Thyroid gland (tissue), 4 donors: ENCODE measurements around the gene SNRPB2. TPM values are rescaled to one million over a fixed set of nuclear protein-coding genes. Genes with fewer than 3 reads are reported as not detected.

Experiments
- DNase-seq, 2 donors: peaks; one replicate each; pipeline ENCODE4 v3.0.0-alpha.2; 2019
- H3K27ac ChIP-seq, 3 donors: fragments of 200-600 bp; sonication (generic); 1 replicate in 2 of 3; 2 replicates in 1 of 3; pipeline ENCODE4 v1.5.1; 2016 to 2019; ENCODE audit warnings: mild to moderate bottlenecking in 1 of 3, moderate library complexity in 1 of 3
- H3K27me3 ChIP-seq: fragments of 200-600 bp; sonication (generic); one replicate; pipeline ENCODE4 v1.5.1; 2019
- H3K36me3 ChIP-seq, 2 donors: fragments of 200-600 bp; sonication (generic); one replicate each; pipeline ENCODE4 v1.5.1; 2016 to 2019
- H3K4me1 ChIP-seq, 2 donors: fragments of 200-600 bp; sonication (generic); one replicate each; pipeline ENCODE4 v1.5.1; 2017 to 2019
- H3K4me3 ChIP-seq, 3 donors: fragments of 200-600 bp; sonication (generic); replicated peaks in 1 of 3; 1 replicate in 2 of 3; 2 replicates in 1 of 3; pipeline ENCODE4 v1.5.1; 2016; ENCODE audit warnings: mild to moderate bottlenecking in 1 of 3
- H3K9me3 ChIP-seq: fragments of 200-600 bp; sonication (generic); one replicate; pipeline ENCODE4 v1.5.1; 2017
- POLR2A ChIP-seq, 2 donors: fragments of 450-650 bp; IDR thresholded peaks; one replicate each; pipeline ENCODE4 v1.6.1; 2017; ENCODE audit warnings: antibody characterized with exemption in 2 of 2, mild to moderate bottlenecking in 2 of 2, moderate library complexity in 1 of 2
- WGBS, 2 donors: methylation state at CpG; one replicate each; pipeline ENCODE4 v1.1.5; 2017; 5-methylcytosine and 5-hydroxymethylcytosine counted together
- intact Hi-C: fragments of 100-400 bp; cut with DNase I; formaldehyde crosslinking; loops from one replicate; pipeline ENCODE4 v1.15.1; 2023
- total RNA-seq, 4 donors: library from RNA; depleted of rRNA; stranded (reverse); fragments of >200 nt; gene quantifications; one replicate each; pipeline ENCODE4 v1.2.3, GENCODE V29; 2016
- TF ChIP-seq, protein P1 (sequence below), 6 experiments: fragments of 200-600 bp in 3 of 6; fragments of 450-650 bp in 3 of 6; sonication (generic) in 3 of 6; IDR thresholded peaks; one replicate each; pipeline ENCODE4 v1.5.1; 2016 to 2019; ENCODE audit warnings: antibody characterized with exemption in 6 of 6, mild to moderate bottlenecking in 2 of 6, inconsistent platforms in 1 of 6, moderate library complexity in 1 of 6

Gene SNRPB2
- total RNA-seq, 4 donors from 2014 or later: 24.8 to 42.0 (median 35.2) TPM

DNA sequence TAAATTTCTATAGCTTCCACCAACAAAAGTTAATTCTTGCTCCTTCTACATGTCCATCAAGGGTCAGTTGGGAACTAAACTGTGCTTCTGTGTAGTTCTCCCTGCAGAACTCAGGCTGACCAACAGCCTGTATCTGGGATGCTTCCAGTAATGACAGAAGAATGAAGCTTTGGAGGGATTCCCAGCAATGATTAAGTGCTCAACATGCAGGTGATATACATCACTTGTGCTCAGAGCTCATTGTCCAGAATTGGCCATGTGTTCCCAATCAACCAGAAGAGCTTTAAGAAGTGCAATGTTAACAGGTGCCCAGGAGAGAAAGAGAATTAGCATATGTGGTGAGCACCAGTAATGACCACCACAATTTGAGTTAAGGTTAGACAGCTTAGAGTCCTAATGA lies 37.4 kb upstream of the SNRPB2 start:
- Histone ChIP-seq H3K36me3 (no peaks in the 10 kb centered on the region), H3K27ac (no peak overlapping the region), H3K4me3 (no peak overlapping the region), H3K9me3 (no peaks in the 10 kb centered on the region), H3K4me1 (no peaks in the 10 kb centered on the region), H3K27me3 (no peaks in the 10 kb centered on the region)
- TF ChIP-seq POLR2A (IDR thresholded peaks at IDR 0.05): no peak
- TF ChIP-seq, protein P1, sequence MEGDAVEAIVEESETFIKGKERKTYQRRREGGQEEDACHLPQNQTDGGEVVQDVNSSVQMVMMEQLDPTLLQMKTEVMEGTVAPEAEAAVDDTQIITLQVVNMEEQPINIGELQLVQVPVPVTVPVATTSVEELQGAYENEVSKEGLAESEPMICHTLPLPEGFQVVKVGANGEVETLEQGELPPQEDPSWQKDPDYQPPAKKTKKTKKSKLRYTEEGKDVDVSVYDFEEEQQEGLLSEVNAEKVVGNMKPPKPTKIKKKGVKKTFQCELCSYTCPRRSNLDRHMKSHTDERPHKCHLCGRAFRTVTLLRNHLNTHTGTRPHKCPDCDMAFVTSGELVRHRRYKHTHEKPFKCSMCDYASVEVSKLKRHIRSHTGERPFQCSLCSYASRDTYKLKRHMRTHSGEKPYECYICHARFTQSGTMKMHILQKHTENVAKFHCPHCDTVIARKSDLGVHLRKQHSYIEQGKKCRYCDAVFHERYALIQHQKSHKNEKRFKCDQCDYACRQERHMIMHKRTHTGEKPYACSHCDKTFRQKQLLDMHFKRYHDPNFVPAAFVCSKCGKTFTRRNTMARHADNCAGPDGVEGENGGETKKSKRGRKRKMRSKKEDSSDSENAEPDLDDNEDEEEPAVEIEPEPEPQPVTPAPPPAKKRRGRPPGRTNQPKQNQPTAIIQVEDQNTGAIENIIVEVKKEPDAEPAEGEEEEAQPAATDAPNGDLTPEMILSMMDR (IDR thresholded peaks at IDR 0.05): no peak
- no peak for DNase-seq
- intact Hi-C loops: no loop called here

- Histone ChIP-seq H3K27me3 (no peaks in the 10 kb centered on the region), H3K4me1 (no peaks in the 10 kb centered on the region), H3K9me3 (no peaks in the 10 kb centered on the region), H3K36me3 (no peaks in the 10 kb centered on the region), H3K27ac (no peak overlapping the region), H3K4me3 (no peak overlapping the region)
- no peak for TF ChIP-seq POLR2A (IDR thresholded peaks at IDR 0.05)
- TF ChIP-seq, protein P1 (IDR thresholded peaks at IDR 0.05): no peak
- intact Hi-C loops: no loop called here
- DNase-seq: no peak
- WGBS, 2 donors: 92 to 95% methylated on average over 1 of the region's 1 CpG
Measured at GRCh38 chr20:16693278-16693677, 36.5 kb upstream of the SNRPB2 start.

DNA sequence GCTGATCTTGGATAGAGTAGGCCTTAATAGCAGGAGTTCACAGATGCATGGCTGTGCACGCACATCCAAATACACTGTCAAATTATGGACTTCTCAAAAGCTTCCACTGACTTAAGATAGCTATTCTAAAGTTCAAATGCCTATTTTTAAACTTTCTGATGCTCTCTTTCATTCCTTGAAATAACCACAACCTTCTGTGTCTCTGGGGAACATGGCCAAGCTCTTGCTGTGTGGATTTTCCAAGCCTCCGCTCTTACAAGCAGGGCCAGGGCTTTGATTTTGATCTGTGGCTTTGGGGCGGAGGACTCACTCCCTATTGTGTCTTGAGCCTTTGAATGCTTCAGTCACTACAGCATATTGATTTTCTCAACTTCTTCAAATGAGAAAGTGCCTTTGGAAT lies 35.7 kb upstream of the SNRPB2 start:
- intact Hi-C loops: no loop called here
- no peaks in the 10 kb centered on the region for H3K36me3 ChIP-seq
- no peak overlapping the region for H3K27ac ChIP-seq
- no peaks in the 10 kb centered on the region for H3K9me3 ChIP-seq
- no peak for DNase-seq
- H3K27me3 ChIP-seq: no peaks in the 10 kb centered on the region
- TF ChIP-seq, protein P1 (IDR thresholded peaks at IDR 0.05): no peak
- TF ChIP-seq POLR2A (IDR thresholded peaks at IDR 0.05): no peak
- H3K4me1 ChIP-seq: no peaks in the 10 kb centered on the region
- 75 to 87% methylated on average over 3 of the region's 3 CpGs for WGBS, 2 donors
- H3K4me3 ChIP-seq: no peak overlapping the region

DNA sequence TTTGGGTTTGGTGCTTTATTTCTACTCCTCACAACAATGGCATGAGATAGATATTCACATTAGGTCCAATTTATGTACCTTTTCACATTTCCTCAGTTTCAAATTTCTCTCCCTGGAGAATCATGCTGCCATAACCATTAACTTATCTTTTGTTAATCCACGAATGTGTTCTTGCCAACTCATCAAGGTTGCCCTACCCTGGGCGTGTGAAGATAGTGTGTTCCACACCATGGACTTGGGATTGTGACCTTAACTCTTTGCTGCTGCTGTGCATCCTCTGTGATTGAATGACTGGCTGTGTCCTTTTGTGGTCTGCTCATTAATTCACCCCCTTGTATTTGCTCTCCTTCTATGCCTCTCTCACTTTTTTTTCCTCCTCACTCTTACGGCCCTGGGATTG lies 34.2 kb upstream of the SNRPB2 start:
- H3K4me1 ChIP-seq: no peaks in the 10 kb centered on the region
- WGBS, 2 donors: 72 to 80% methylated on average over 3 of the region's 3 CpGs
- H3K27ac ChIP-seq: no peak overlapping the region
- no peak for DNase-seq
- no peaks in the 10 kb centered on the region for H3K27me3 ChIP-seq
- no peak overlapping the region for H3K4me3 ChIP-seq
- no peaks in the 10 kb centered on the region for H3K9me3 ChIP-seq
- intact Hi-C loops: no loop called here
- no peaks in the 10 kb centered on the region for H3K36me3 ChIP-seq
- TF ChIP-seq POLR2A (IDR thresholded peaks at IDR 0.05): no peak
- TF ChIP-seq, protein P1 (IDR thresholded peaks at IDR 0.05): no peak

- Histone ChIP-seq H3K27ac (no peak overlapping the region), H3K4me3 (no peak overlapping the region), H3K9me3 (no peaks in the 10 kb centered on the region), H3K27me3 (no peaks in the 10 kb centered on the region), H3K4me1 (no peaks in the 10 kb centered on the region), H3K36me3 (no peaks in the 10 kb centered on the region)
- WGBS, 2 donors: 75 to 86% methylated on average over 4 of the region's 4 CpGs
- no peak for DNase-seq
- TF ChIP-seq POLR2A (IDR thresholded peaks at IDR 0.05): no peak
- TF ChIP-seq, protein P1 (IDR thresholded peaks at IDR 0.05): no peak
- intact Hi-C loops: no loop called here
Measured at GRCh38 chr20:16699293-16699692, 30.5 kb upstream of the SNRPB2 start.
